ENCODE results near the gene DGKI.

DNA sequence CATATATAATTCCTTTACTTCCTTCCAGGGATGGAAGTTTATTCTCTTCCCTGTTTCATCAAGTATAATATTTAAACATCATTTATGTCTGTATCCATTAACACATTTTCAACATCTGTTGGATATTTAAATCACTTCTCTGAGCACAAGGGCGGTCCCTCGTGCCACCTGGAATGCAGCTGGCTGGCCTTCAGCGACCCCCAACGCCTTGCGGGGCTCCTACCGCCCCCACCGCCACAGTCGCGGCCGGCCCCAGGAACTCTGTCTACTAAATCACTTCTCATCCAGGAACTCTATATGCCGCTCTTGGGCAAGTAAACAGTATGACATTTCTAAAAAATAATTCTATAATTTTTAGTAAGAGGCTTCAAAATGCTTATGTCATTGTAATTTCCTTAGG is 282.1 kb downstream of the DGKI start:
- TF ChIP-seq CTCF (IDR thresholded peaks at IDR 0.05): no peak
- TF ChIP-seq EZH2 (IDR thresholded peaks at IDR 0.05; ENCODE audit: borderline replicate concordance, insufficient read depth, low read depth, low read length, poor library complexity, severe bottlenecking): no peak

All from B cell (primary cell).